Measurements from ENCODE around the gene ERCC2.
A peak's percentile ranks its signal among the peaks of the same experiment; 100 is the strongest.
"Not testable (repeated sequence)": the region's sequence is repeated elsewhere in the genome, so short reads cannot be mapped to it uniquely, and the experiment has no call there.

The ERCC2 gene

DNA sequence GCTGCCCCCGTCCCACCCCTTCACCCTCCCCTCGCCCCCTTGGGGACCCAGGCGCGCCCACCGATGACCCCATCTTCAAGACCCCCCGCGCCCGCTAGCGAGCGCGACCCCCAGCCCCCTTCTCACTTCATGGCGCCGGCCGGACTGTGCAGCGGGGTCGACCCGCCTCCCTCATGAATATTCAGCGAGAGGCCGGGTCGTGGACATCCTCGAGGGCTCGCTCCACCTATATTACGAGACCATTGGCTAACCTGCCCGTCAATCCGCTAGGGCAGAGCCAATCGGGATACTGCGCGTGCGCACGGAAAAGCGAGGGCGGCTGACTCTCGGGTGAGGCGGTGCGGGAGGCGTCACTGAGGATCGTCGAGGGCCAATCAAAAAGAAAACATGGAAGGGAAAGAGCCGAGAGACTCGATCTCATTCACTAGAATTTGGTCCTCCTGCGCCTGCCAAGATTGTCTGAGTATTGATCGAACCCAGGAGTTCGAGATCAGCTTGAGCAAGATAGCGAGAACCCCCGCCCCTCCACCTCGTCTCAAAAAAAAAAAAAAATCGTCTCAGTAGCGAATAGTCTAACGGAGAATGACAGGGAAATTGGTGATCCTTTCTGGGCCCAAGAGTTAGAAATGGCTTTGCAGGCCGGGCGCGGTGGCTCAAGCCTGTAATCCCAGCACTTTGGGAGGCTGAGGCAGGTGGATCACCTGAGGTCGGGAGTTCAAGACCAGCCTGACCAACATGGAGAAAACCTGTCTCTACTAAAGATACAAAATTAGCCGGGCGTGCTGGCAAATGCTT, at the start of gene ERCC2:
Gene ERCC2, minus strand, starts transcription at position 164 of the 795 bp plus-strand sequence. Its CDS starts 33 bp downstream, at position 131.
- peak; percentile 88 to 100 (median 98) for DNase-seq

DNA sequence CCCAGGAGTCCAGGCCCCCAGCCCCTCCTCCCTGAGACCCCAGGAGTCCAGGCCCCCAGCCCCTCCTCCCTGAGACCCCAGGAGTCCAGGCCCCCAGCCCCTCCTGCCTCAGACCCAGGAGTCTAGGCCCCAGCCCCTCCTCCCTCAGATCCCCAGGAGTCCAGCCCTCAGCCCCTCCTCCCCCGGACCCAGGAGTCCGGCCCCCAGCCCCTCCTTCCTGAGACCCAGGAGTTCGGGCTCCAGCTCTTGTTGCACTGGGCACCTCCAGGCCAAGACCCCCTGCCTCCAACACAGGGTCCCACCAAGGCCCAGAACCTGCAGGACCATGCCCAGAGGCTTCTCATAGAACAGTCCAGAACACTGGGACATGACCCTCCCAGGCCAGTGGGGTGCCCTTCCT, 49.5 kb upstream of the ERCC2 start:
- DNase-seq = no peak

DNA sequence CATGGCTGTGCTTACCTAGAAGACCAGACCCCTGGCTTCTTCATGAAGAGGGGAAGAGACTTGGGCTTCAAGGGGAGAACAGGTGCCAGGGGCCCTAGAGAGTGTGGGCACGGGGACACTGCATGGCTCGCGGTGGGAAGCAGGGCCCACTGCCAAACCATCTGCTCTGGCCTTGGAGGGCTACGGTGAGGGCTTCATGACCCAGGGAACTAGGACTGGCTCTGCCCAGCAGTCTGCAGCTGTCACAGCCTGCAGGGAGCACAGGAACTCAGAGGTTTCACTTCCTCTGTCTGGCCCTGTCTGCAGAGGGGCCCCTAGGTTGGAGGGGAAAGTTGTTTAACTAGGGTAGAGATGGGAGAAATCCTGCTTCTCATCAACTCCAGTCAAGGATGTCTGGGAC, 49.0 kb upstream of the ERCC2 start:
- peak in 32 of 56 donors; percentile 10 to 67 (median 27) for DNase-seq

DNA sequence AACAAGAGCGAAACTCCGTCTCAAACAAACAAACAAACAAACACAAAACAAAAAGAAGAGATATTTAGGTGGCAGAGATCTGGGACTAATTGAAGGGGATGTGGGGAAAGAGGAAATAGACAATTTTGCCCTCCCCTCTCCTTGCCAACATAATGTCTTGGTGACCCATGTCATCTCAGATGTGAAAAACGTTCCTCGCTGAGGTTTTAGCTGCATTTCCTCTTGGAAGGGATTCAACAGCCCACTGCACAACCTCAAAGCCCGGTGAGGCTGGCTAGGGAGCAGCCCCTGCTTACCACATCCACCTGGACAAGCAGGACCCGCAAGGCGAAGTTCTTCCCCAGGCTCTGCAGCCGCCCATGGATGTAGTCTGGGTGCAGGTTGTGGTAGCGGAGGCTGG, 48.4 kb upstream of the ERCC2 start:
- no peak for DNase-seq

DNA sequence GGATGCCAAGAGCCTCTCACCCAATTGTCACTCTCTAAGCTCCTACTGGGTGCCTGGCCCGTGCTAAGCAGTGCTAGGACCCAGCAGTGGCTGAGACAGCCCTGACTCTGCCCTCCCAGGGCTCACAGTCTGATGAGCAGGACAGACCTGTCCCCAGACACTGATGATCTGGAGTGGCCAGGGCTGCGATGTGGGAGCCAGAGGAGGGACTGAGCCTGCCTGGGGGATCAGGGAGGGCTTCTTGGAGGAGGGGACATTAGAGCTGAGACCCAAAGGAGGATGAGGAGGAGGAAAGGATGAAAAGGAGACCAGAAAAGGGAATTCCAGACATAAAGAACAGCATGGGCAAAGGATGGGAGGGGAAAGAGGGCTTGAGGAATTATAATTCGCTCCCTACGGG, 46.8 kb upstream of the ERCC2 start:
- no peak for DNase-seq

DNA sequence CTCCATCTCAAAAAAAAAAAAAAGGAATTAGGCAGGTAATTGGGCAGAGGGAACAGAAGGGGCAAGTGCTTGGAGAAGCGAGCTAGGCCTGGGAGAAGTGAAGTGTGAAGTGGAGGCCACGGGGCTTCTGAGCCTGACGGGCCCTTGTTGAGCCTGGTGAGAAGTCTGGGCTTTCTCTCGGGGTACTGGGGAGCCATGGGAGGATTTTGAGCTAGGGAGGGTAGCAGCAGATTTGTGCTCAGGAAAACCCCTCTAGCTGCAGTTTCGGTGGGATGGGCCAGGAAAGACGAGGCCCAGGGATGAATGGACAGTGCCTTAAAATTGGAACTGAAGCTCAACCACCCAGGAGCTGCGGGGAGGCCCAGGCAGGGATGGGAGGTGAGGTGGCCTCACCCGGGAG, 44.1 kb upstream of the ERCC2 start:
- DNase-seq = no peak

DNA sequence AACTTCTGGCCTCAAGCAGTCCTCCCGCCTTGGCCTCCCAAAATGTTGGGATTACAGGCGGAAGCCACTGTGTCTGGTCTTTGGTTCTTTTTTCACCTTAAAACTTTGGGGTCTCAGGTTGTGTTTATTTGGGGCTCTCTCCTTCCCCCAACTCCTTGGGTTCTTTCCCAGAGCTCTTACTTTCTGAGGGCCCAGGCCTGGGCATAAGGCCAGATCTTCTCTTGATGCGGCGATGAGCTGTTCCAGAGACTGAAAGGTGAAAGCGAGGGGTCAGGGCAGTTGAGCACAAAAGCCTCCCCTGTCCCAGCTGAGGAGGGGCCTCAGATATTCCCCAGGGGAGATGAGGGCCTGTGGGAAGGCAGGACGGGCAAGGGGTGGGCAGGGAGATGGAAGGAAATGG, 43.1 kb upstream of the ERCC2 start:
- no peak for DNase-seq

DNA sequence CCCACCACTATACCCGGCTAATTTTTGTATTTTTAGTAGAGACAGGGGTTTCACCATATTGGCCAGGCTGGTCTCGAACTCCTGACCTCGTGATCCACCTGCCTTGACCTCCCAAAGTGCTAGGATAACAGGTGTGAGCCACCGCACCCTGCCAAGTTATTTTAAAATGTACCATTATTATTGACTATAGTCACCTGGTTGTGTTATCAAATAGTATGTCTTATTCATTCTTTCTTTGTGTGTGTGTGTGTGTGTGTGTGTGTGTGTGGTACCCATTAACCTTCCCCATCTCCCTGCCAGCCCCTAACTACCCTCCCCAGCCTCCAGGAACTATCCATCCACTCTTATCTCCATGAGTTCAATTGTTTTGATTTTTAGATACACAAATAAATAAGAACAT, 40.0 kb upstream of the ERCC2 start:
- not testable (repeated sequence) for DNase-seq

DNA sequence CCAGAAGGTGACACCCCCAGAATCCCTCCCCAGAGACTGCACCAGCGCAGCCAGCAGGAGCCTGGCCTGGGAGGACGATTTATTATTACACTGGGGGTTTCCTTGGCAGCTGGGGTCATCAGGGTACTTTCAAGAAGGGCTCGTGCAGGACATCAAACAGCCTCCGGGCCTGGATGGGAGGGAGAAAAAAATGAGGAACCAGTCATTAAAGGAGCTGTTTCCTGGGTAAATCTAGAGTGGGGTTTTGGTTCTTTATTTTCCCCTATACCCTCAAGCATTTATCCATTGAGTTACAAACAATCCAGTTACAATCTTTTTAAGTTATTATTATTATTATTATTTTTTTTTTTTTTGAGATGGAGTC, 39.2 kb upstream of the ERCC2 start:
- DNase-seq = no peak

DNA sequence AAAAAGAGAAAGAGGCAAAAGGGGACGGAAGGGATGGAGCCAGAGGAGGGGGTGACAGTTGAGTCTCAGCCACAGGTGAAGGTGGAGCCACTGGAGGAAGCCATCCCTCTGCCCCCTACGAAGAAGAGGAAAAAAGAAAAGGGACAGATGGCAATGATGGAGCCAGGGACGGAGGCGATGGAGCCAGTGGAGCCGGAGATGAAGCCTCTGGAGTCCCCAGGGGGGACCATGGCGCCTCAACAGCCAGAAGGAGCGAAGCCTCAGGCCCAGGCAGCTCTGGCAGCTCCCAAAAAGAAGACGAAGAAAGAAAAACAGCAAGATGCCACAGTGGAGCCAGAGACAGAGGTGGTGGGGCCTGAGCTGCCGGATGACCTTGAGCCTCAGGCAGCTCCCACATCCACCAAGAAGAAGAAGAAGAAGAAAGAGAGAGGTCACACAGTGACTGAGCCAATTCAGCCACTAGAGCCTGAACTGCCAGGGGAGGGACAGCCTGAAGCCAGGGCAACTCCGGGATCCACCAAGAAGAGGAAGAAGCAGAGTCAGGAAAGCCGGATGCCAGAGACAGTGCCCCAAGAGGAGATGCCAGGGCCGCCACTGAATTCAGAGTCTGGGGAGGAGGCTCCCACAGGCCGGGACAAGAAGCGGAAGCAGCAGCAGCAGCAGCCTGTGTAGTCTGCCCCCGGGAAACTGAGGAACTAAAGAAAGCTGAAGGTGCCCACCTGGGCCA, 38.6 kb upstream of the ERCC2 start:
- peak in 1 of 56 donors; percentile 2 for DNase-seq

DNA sequence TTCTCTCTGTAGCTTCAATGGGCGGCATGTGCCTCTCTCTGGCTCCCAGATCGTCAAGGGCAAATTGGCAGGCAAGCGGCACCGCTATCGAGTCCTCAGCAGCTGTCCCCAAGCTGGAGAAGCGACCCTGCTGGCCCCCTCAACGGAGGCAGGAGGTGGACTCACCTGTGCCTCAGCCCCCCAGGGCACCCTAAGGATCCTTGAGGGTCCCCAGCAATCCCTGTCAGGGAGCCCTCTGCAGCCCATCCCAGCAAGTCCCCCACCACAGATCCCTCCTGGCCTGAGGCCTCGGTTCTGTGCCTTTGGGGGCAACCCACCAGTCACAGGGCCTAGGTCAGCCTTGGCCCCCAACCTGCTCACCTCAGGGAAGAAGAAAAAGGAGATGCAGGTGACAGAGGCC, 37.7 kb upstream of the ERCC2 start:
- DNase-seq = no peak

DNA sequence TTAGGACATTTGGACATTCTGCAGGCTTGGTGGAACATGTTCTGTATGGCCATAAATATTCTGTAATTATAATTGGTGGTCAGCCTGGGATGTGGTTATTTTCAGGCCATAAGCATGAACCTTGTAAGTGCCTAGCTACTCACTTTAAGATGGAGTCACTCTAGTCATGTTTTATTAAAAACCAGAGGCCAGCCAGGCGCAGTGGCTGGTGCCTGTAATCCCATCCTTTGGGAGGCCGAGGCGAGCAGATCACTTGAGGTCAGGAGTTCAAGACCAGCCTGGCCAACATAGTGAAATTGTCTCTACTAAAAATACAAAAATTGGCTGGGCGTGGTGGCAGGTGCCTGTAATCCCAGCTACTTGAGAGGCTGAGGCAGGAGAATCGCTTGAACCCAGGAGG, 37.2 kb upstream of the ERCC2 start:
- not testable (repeated sequence) for DNase-seq

DNA sequence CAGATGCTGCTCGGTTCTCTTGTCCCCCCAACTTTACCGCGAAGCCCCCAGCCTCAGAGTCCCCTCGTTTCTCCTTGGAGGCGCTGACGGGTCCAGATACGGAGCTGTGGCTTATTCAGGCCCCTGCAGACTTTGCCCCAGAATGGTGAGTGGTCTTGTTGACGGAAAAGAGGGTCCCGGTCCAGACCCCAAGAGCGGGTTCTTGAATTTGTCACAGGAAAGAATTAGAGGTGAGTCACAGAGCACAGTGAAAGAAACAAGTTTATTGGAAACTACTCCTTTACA, 36.7 kb upstream of the ERCC2 start:
- no peak for DNase-seq

DNA sequence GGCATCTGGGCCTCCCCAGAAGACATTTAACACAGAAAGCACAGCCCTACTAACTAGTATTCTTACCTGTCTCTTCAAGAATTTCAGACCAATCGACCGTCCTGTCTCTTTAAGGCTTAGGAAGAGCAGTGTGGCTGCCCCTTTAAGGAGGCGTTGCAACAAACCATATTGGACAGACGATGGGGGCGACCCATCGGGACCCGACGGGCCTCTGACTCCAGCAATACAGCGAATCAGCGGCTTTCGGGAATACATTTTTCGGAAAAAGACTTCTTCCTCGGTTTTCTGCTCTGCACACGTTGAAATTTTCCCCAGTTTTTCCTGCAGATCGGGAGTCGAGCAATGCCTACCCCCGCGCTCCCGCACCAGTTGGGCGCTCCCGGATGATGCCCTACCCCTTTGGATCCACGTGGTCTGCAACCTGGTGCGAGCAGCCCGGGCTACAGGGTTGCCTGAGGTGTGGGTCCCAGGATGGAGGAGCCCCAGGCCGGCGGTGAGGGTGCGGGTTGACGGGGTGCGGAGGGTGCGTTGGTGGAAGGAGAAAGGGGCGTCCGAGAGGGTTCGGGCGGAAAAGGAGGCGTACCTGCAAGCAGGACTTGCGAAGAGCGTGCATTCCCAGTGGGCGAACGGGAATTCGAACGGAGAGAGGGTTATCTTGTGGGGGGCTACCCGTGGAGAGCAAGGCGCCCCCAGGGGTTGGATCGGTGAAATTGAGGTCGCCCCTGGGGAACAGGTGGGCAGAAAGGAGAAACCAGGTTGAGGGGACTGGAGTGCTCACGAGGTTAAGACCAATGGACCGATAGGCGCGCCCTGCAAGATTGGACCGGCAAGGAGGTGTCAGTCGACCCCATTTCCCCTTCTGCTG, 36.1 kb upstream of the ERCC2 start, which contains the start of gene POLR1G:
Gene POLR1G, plus strand, starts transcription at position 419 of the 865 bp plus-strand sequence. Its CDS starts 53 bp downstream, at position 472.
- DNase-seq = peak; percentile 37 to 93 (median 82)

DNA sequence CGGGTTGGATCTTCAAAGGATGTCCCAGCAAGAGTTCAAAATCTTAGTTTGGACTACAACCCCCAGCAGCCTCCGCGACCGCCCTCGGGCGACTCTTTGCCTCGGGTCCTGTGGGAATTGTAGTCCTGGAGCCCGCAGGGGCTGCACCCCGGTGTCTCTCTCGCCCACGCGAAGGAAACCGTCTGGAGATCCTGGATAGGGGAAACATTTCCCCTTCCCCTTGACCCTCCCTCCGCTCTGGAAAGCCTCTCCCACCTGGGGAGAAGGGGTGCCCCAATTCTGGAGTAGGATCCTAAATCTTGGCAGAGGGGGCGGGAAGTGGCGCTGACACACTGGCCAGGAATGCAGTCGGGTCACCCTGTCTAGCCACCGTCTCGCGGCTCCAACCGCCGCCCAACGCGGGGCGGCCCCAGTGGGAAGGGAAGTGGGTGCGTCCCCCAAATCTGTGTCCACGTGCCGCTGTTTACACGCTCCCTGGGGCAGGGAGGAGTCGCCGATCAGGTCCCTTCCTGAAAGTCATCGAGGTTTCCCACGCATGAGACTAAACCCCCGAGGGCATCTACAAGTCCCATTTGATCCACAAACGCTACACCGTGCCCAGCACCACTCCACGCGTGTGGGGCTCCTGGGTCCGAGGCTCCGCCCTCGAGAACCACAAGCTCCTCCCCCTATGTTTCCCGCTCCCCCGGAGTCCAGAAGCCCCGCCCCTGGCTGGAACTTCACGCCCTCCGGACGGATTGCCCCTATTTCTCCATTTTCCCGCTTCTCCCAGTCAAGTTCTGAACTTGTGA, 35.3 kb upstream of the ERCC2 start:
- DNase-seq = peak in 55 of 56 donors; percentile 37 to 92 (median 80)

DNA sequence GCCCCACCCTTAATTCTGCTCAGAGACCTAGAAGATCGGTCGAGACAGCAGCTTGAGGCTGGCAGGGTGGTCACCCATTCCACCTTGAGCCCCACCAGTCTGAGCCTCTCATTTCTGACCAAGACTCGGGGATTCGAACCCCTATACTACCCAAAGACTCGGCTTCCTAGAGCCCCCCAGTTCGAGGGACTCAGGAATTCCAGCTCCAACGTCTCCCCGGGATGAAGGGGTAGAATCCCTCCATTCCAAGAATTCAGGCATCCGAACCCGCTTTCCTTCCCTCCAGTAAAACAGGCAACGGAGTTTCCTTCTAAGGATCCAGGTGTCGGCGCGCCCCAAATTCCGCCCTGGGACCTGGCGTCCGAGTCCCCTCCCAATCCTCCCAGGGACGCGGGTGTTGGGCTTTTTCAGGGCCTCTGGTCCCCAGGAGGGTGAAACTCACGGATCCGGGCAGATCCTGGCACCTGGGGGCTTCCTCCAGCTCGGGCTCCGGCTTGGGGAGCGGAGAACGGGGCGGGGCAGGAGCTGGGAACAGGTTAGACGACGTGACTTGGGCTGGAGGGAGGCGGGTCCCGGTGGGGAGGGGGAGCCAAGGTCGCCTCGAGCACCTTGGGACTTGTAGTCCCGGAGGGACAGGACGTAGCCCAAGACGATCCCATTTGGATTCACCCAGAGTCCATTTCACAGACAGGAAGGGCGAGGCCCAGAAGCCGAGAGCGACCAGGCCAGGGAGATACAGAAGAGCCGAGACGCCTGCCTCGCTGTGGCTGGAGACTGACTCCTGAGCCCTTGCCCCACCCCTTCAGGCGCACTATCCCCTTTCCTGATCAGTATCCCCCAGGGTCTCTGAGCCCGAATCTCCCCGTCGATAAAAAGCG, 34.4 kb upstream of the ERCC2 start, which contains the start of gene PPP1R13L:
Gene PPP1R13L, minus strand, starts transcription at position 513 of the 878 bp plus-strand sequence. CDS start 6,751 bp downstream, outside the sequence.
- DNase-seq = peak in 26 of 56 donors; percentile 14 to 72 (median 45)

DNA sequence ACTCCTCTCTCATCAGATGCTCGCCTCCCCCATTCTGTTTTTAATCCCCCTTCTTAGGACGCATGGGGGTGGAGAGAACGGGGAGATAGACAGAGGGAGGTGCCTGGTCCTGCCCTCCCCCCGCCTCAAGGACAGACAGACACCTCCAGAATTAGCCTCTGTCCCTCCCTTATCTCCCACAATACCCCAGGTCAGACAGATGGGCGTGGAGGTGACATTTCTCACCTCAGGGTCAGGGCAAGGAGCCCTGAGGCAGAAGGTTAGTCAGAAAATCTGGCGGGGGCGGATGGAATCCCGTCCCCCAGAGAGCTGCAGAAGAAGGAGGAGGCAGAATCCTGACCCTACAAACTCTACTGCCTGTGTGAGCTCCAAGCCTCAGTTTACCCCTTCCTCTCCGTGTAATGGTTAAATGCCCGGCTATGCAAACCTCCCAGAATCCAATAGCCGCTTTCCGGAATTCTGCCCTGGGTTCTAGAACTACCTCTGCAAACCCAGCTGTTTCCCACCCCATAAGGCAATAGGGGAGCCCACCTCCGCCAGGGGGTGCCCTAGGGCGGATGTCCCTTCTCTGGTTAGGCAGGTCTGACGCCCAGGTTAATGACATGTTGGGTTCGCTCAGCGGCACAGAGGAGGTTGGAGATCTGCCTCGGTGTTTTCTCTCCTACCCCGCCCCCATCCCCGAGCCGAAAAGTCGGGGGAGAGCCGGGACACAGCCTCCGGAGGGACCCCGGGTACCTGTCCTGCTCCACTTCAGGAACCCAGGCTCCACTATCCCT, 33.6 kb upstream of the ERCC2 start:
- DNase-seq = no peak

DNA sequence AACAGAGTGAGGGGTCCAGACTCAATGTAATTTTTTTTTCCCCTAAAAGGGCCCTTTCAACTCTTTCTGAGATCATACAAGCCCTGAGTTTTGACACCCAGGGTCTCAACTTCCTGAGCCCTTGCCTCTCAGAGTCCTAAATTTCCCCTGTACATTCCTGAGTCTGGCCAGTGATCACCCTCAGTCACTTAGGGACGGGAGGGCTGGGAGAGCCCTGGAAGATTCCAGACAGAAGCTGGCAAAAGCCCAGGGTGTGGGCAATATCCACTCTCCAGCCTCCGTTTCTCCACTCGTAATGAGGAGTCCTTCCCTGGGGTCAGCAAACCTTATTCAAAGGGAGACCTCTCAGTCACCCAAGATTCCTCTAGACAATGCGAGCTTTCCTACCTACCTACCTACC, 32.9 kb upstream of the ERCC2 start:
- no peak for DNase-seq

Measured in amygdala (tissue), 56 donors.